ENCODE measurements around the gene LRRC7. TPM values are rescaled to one million over a fixed set of nuclear protein-coding genes. Genes with fewer than 3 reads are reported as not detected.

LRRC7 gene
- total RNA-seq, 2 donors from 2014 or later: not detected

GRCh38 chr1:69737527-69738185 is 169.9 kb downstream of the LRRC7 start:
- no peaks in the 10 kb centered on the region for H3K27me3 Mint-ChIP-seq
- H3K27ac Mint-ChIP-seq: no peak overlapping the region
- no peaks in the 10 kb centered on the region for H3K4me1 Mint-ChIP-seq (ENCODE audit: low read depth in 2 of 2)
- no peak for DNase-seq (ENCODE audit: low spot score)
- H3K36me3 Mint-ChIP-seq: no peaks in the 10 kb centered on the region
- peaks cover 4% of the 10 kb centered on the region for H3K9me3 Mint-ChIP-seq
- no peak overlapping the region for H3K4me3 Mint-ChIP-seq
- ATAC-seq: no peak

DNA sequence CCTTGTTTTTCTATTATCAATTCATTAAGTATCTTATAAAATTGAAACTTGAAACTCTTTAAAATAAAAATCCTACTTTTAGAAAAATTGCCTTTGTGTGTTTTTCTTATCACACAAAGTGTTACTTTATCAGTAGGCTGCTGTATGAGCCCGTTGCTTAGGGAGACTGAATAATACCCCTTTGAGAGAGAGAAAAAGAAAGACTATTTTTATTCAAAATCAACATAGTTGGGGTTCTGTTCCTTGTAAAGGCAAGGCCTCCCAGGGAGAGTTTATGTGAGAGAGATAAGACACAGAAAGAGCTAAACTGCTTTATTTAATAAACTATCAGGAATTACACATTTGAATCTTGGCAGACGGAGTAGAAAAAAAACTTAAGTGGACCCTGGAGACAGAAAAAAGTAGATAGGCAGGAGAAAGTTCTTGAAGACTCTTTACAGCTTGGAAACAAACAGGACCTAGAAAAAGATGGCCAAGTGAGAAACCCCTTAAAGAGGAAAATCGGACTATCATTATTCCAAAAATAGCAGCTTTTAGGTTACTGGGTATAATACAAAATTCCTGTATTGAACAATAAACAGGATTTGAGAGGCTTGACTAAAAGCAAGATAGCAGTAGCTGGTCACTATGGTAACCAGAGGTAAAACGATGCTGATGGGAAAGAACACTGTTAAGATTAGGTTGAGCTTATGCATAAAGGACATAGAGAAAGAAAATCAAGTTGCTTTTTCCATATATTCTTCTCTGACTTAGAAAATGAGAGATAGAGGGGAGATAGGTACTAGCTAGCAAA is 170.9 kb downstream of the LRRC7 start:
- H3K9me3 Mint-ChIP-seq: peaks cover 4% of the 10 kb centered on the region
- ATAC-seq (no peak), DNase-seq (ENCODE audit: low spot score) (no peak)
- H3K27ac Mint-ChIP-seq: no peak overlapping the region
- no peak overlapping the region for H3K4me3 Mint-ChIP-seq
- no peaks in the 10 kb centered on the region for H3K36me3 Mint-ChIP-seq
- H3K27me3 Mint-ChIP-seq: no peaks in the 10 kb centered on the region
- H3K4me1 Mint-ChIP-seq (ENCODE audit: low read depth in 2 of 2): no peaks in the 10 kb centered on the region

DNA sequence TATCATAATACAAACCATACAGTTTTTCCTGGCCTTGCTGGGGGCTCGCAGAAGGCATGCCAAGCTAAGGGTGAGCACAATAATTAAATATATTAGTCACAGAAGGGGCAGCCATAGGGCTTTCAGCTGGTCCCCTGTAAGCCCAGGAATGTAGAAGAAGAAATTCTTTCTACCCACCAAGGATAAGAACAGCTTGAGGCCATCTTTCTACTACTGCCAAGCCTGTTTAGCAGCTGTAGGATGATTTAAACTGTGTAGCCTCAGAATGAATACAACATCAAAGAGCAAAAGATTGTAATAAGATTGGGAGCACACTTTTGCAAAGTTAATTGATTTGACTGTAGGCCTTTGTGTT is 171.5 kb downstream of the LRRC7 start:
- Mint-ChIP-seq H3K36me3 (no peaks in the 10 kb centered on the region), H3K4me1 (ENCODE audit: low read depth in 2 of 2) (no peaks in the 10 kb centered on the region), H3K27ac (no peak overlapping the region), H3K4me3 (no peak overlapping the region), H3K9me3 (peaks cover 4% of the 10 kb centered on the region), H3K27me3 (no peaks in the 10 kb centered on the region)
- ATAC-seq (no peak), DNase-seq (ENCODE audit: low spot score) (no peak)

GRCh38 chr1:69743146-69743545 is 175.4 kb downstream of the LRRC7 start:
- no peaks in the 10 kb centered on the region for H3K27me3 Mint-ChIP-seq
- DNase-seq (ENCODE audit: low spot score): no peak
- peaks cover 4% of the 10 kb centered on the region for H3K9me3 Mint-ChIP-seq
- no peak overlapping the region for H3K4me3 Mint-ChIP-seq
- no peaks in the 10 kb centered on the region for H3K36me3 Mint-ChIP-seq
- no peak for ATAC-seq
- no peaks in the 10 kb centered on the region for H3K4me1 Mint-ChIP-seq (ENCODE audit: low read depth in 2 of 2)
- H3K27ac Mint-ChIP-seq: no peak overlapping the region

DNA sequence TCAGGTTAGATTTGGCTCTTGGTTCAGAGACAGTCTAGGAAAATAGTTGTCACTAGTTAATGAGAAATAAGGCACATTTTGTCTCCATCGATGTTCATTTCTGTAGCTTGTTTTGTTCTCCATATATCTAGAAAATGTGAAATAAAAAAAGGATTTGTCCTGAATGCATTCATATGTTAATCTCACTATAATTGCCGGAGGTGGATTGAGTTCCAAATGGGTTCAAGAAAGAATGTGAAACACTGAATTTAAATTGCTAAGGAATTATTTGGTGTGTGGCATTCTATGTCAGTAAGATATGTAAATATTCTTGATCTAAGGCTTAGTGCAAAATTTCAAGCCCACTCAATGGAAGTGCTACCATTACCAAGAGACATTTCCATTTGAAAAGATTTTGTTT is 176.7 kb downstream of the LRRC7 start:
- DNase-seq (ENCODE audit: low spot score): no peak
- Mint-ChIP-seq H3K27ac (no peak overlapping the region), H3K4me1 (ENCODE audit: low read depth in 2 of 2) (no peaks in the 10 kb centered on the region), H3K36me3 (no peaks in the 10 kb centered on the region), H3K27me3 (no peaks in the 10 kb centered on the region), H3K4me3 (no peak overlapping the region), H3K9me3 (peaks cover 4% of the 10 kb centered on the region)
- no peak for ATAC-seq

GRCh38 chr1:69747207-69747606 is 179.5 kb downstream of the LRRC7 start:
- Mint-ChIP-seq H3K4me1 (ENCODE audit: low read depth in 2 of 2) (no peaks in the 10 kb centered on the region), H3K27ac (no peak overlapping the region), H3K36me3 (no peaks in the 10 kb centered on the region), H3K4me3 (no peak overlapping the region), H3K9me3 (no peaks in the 10 kb centered on the region), H3K27me3 (no peaks in the 10 kb centered on the region)
- DNase-seq (ENCODE audit: low spot score) (no peak), ATAC-seq (no peak)

DNA sequence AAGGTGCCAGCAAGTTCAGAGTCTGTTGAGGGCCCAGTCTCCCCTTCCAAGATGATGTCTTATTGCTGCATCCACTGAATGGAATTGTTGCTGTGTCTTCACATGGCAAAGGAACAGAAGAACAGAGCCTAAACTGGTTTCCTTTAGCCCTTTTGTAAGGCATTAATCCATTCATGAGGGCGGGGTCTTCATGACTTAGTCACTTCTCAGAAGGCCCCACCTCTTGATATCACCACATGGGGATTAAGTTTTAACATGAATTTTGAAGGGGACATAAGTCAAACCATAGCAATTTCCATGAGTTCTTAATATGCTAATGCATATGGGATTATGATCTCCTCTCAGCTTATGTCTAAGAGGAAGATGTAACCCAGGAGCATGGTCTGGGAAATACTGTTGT is 182.9 kb downstream of the LRRC7 start:
- Mint-ChIP-seq H3K4me3 (no peak overlapping the region), H3K27ac (no peak overlapping the region), H3K36me3 (peaks cover 7% of the 10 kb centered on the region), H3K27me3 (no peaks in the 10 kb centered on the region), H3K4me1 (ENCODE audit: low read depth in 2 of 2) (no peaks in the 10 kb centered on the region), H3K9me3 (peaks cover 10% of the 10 kb centered on the region)
- DNase-seq (ENCODE audit: low spot score) (no peak), ATAC-seq (no peak)

DNA sequence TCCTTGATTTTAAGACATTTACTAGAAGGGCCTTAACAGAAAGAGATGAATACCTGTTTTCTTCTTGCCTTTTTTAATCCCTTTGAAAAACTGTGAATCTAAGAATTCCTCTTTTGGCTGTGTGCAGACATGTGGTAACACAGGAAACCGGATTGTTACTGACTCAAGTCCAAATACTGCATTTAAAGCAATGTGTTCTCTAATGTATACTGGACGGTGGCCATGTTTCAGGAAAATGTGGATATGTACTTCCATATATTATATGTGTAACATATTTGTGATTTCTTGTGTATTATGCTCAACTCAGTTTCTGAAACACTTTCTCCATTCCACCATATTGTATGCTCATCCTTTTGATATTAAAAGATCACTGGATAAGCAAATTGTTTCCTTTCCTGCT is 185.1 kb downstream of the LRRC7 start:
- ATAC-seq: no peak
- Mint-ChIP-seq H3K27me3 (no peaks in the 10 kb centered on the region), H3K27ac (no peak overlapping the region), H3K4me1 (ENCODE audit: low read depth in 2 of 2) (no peaks in the 10 kb centered on the region), H3K4me3 (no peak overlapping the region), H3K9me3 (peaks cover 13% of the 10 kb centered on the region), H3K36me3 (peaks cover 9% of the 10 kb centered on the region)
- no peak for DNase-seq (ENCODE audit: low spot score)

DNA sequence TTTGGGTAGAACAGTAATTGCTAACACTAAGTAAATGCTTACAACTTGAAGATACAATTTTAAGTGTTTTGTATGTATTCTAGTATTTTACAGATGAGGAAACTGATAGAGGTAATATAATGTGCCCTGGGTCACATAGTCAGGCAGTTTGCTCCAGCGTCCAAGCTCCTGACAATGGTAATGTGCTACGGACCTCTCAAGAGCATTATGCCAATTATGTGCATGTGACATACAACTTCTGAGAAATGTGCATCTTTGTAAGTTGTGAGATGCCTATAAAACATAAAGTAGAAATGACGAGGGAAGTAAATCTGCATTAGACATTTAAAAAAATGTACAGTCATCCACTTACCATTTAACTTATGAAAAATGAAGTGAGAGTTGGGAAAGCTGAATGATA is 186.8 kb downstream of the LRRC7 start:
- no peak overlapping the region for H3K4me3 Mint-ChIP-seq
- H3K9me3 Mint-ChIP-seq: peaks cover 13% of the 10 kb centered on the region
- no peaks in the 10 kb centered on the region for H3K4me1 Mint-ChIP-seq (ENCODE audit: low read depth in 2 of 2)
- DNase-seq (ENCODE audit: low spot score) (no peak), ATAC-seq (no peak)
- H3K27ac Mint-ChIP-seq: no peak overlapping the region
- H3K27me3 Mint-ChIP-seq: no peaks in the 10 kb centered on the region
- H3K36me3 Mint-ChIP-seq: peaks cover 9% of the 10 kb centered on the region

DNA sequence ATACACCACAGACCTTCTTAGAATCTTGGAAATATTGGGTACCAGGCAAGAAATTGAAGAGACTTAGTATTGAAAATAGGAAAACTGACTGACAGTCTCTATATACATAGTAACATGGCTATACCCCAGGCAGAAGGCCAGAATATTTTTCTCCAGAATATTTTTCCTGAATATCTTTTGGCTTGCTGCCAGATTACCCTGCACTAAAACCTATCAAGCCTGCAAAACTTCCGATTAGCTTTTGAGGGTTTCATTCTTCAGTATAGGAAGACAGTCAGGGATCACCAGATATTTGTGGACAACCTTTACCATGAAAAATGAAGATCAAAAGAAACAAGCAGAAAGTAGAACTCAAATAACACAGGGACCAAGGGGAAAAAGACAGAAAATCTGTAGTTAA is 187.9 kb downstream of the LRRC7 start:
- H3K4me1 Mint-ChIP-seq (ENCODE audit: low read depth in 2 of 2): no peaks in the 10 kb centered on the region
- DNase-seq (ENCODE audit: low spot score): no peak
- H3K27me3 Mint-ChIP-seq: no peaks in the 10 kb centered on the region
- H3K9me3 Mint-ChIP-seq: peaks cover 13% of the 10 kb centered on the region
- no peak overlapping the region for H3K27ac Mint-ChIP-seq
- H3K4me3 Mint-ChIP-seq: no peak overlapping the region
- no peak for ATAC-seq
- peaks cover 9% of the 10 kb centered on the region for H3K36me3 Mint-ChIP-seq

- no peak for ATAC-seq
- H3K27ac Mint-ChIP-seq: no peak overlapping the region
- no peak for DNase-seq (ENCODE audit: low spot score)
- no peaks in the 10 kb centered on the region for H3K4me1 Mint-ChIP-seq (ENCODE audit: low read depth in 2 of 2)
- no peaks in the 10 kb centered on the region for H3K36me3 Mint-ChIP-seq
- peaks cover 11% of the 10 kb centered on the region for H3K9me3 Mint-ChIP-seq
- no peak overlapping the region for H3K4me3 Mint-ChIP-seq
- H3K27me3 Mint-ChIP-seq: no peaks in the 10 kb centered on the region
Measured at GRCh38 chr1:69765951-69766350, 198.2 kb downstream of the LRRC7 start.

- no peak for ATAC-seq
- no peak overlapping the region for H3K27ac Mint-ChIP-seq
- no peaks in the 10 kb centered on the region for H3K27me3 Mint-ChIP-seq
- peaks cover 11% of the 10 kb centered on the region for H3K9me3 Mint-ChIP-seq
- H3K36me3 Mint-ChIP-seq: no peaks in the 10 kb centered on the region
- H3K4me3 Mint-ChIP-seq: no peak overlapping the region
- no peaks in the 10 kb centered on the region for H3K4me1 Mint-ChIP-seq (ENCODE audit: low read depth in 2 of 2)
- DNase-seq (ENCODE audit: low spot score): no peak
Measured at GRCh38 chr1:69766431-69767180, 198.9 kb downstream of the LRRC7 start.

- DNase-seq (ENCODE audit: low spot score): no peak
- Mint-ChIP-seq H3K4me1 (ENCODE audit: low read depth in 2 of 2) (no peaks in the 10 kb centered on the region), H3K4me3 (no peak overlapping the region), H3K9me3 (peaks cover 27% of the 10 kb centered on the region), H3K27me3 (no peaks in the 10 kb centered on the region), H3K27ac (no peak overlapping the region), H3K36me3 (no peaks in the 10 kb centered on the region)
- ATAC-seq: no peak
Measured at GRCh38 chr1:69776555-69776954, 208.8 kb downstream of the LRRC7 start.

DNA sequence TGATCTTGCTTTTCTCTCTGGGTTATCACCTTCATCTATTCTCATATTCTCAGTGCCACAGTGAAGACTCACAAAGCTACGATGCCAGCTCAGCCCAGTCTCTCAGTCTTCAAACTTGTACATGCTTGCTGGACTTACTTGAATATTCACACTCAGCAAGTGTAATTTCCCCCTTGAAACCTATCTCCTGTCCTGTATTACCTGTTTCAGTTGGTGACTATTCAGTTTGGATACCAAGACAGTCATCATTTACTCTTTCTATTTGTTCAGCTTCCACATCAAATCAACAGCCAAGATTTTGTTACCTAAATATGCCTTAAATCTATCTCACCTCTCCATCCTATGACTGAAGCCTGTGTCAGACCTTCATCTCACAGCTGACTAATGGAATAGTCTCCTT is 209.7 kb downstream of the LRRC7 start:
- peaks cover 28% of the 10 kb centered on the region for H3K9me3 Mint-ChIP-seq
- no peak overlapping the region for H3K27ac Mint-ChIP-seq
- H3K27me3 Mint-ChIP-seq: no peaks in the 10 kb centered on the region
- ATAC-seq: no peak
- no peaks in the 10 kb centered on the region for H3K4me1 Mint-ChIP-seq (ENCODE audit: low read depth in 2 of 2)
- H3K4me3 Mint-ChIP-seq: no peak overlapping the region
- H3K36me3 Mint-ChIP-seq: no peaks in the 10 kb centered on the region
- no peak for DNase-seq (ENCODE audit: low spot score)
